Neural cell (in vitro differentiated cells): ENCODE results near the gene RNU2-63P. TPM values are rescaled to one million over a fixed set of nuclear protein-coding genes. Genes with fewer than 3 reads are reported as not detected.
"Not testable (repeated sequence)": the region's sequence is repeated elsewhere in the genome, so short reads cannot be mapped to it uniquely, and the experiment has no call there.

Experiments used
- H2AFZ ChIP-seq: fragments of 200-600, 300-800 bp; sonication (generic), shearing (Covaris generic); 2 replicates; pipeline ENCODE4 v1.6.0; 2014; ENCODE audit warnings: low read depth, mild to moderate bottlenecking, antibody characterized with exemption, low read length, moderate library complexity
- H3F3A ChIP-seq: fragments of 200-600 bp; shearing (Covaris generic); 2 replicates; pipeline ENCODE4 v1.6.1; 2016; ENCODE audit warnings: mild to moderate bottlenecking, moderate library complexity, mixed read lengths, antibody characterized with exemption, low read length; ENCODE audit not compliant: insufficient read depth, poor library complexity, severe bottlenecking
- H3K27ac ChIP-seq: fragments of 200-600, 300-800 bp; sonication (generic), shearing (Covaris generic); 2 replicates; pipeline ENCODE4 v1.5.1; 2014; ENCODE audit warnings: mild to moderate bottlenecking, low read length, moderate library complexity
- H3K27me3 ChIP-seq: fragments of 300-800, 200-600 bp; sonication (generic), shearing (Covaris generic); 2 replicates; pipeline ENCODE4 v1.6.0; 2014; ENCODE audit warnings: mild to moderate bottlenecking, low read depth, low read length, moderate library complexity; ENCODE audit not compliant: insufficient read depth
- H3K36me3 ChIP-seq: fragments of 300-800, 200-600 bp; sonication (generic), shearing (Covaris generic); 2 replicates; pipeline ENCODE4 v1.5.1; 2014; ENCODE audit warnings: mild to moderate bottlenecking, antibody characterized with exemption, low read length, moderate library complexity; ENCODE audit not compliant: insufficient read depth
- H3K4me2 ChIP-seq: fragments of 300-800, 200-600 bp; sonication (generic), shearing (Covaris generic); 2 replicates; pipeline ENCODE4 v1.6.0; 2014; ENCODE audit warnings: mild to moderate bottlenecking, low read length
- H3K4me3 ChIP-seq: fragments of 300-800, 200-600 bp; sonication (generic), shearing (Covaris generic); 2 replicates; pipeline ENCODE4 v1.5.1; 2014; ENCODE audit warnings: mild to moderate bottlenecking, low read length, moderate library complexity
- H3K79me2 ChIP-seq: fragments of 200-600 bp; shearing (Covaris generic); replicated peaks from 2 replicates; pipeline ENCODE4 v1.6.0; 2014; ENCODE audit warnings: mild to moderate bottlenecking, low read length, moderate library complexity; ENCODE audit not compliant: insufficient read depth
- H3K9ac ChIP-seq: fragments of 300-800, 200-600 bp; sonication (generic), shearing (Covaris generic); 2 replicates; pipeline ENCODE4 v1.6.1; 2016; ENCODE audit warnings: mild to moderate bottlenecking, low read length, mixed read lengths
- H3K9me2 ChIP-seq: fragments of 200-600 bp; shearing (Covaris generic); 2 replicates; pipeline ENCODE4 v1.6.1; 2016; ENCODE audit warnings: mild to moderate bottlenecking, low read length, mixed read lengths; ENCODE audit not compliant: insufficient read depth
- H3K9me3 ChIP-seq: fragments of 200-600, 300-800 bp; sonication (generic), shearing (Covaris generic); 2 replicates; pipeline ENCODE4 v1.6.1; 2016; ENCODE audit warnings: mild to moderate bottlenecking, mixed run types, low read length, moderate library complexity, mixed read lengths
- H4K20me1 ChIP-seq: fragments of 200-600 bp; shearing (Covaris generic); 2 replicates; pipeline ENCODE4 v1.6.1; 2016; ENCODE audit warnings: mild to moderate bottlenecking, mixed run types; ENCODE audit not compliant: insufficient read depth
- CTCF ChIP-seq: fragments of 450-650 bp; IDR thresholded peaks from 2 replicates; pipeline ENCODE4 v1.5.1; 2014; ENCODE audit warnings: antibody characterized with exemption, mild to moderate bottlenecking, moderate library complexity; ENCODE audit not compliant: poor library complexity, severe bottlenecking
- EP300 ChIP-seq: fragments of 450-650 bp; conservative IDR thresholded peaks from 2 replicates; pipeline ENCODE4 v1.6.1; 2014; ENCODE audit warnings: antibody characterized with exemption, mild to moderate bottlenecking, moderate library complexity; ENCODE audit not compliant: poor library complexity, severe bottlenecking
- EZH2 ChIP-seq: fragments of 200-600, 300-800 bp; shearing (Covaris generic), sonication (generic); IDR thresholded peaks from 2 replicates; pipeline ENCODE4 v1.6.1; 2014; ENCODE audit warnings: antibody characterized with exemption, low read length, borderline replicate concordance, mild to moderate bottlenecking; ENCODE audit not compliant: insufficient read depth, poor library complexity, severe bottlenecking
- MXI1 ChIP-seq: fragments of 450-650 bp; conservative IDR thresholded peaks from 2 replicates; pipeline ENCODE4 v1.6.1; 2014; ENCODE audit warnings: antibody characterized with exemption, mild to moderate bottlenecking; ENCODE audit not compliant: poor library complexity, severe bottlenecking
- POLR2AphosphoS5 ChIP-seq: IDR thresholded peaks from 2 replicates; pipeline ENCODE4 v1.6.1; 2012
- RAD21 ChIP-seq: fragments of 450-650 bp; conservative IDR thresholded peaks from 2 replicates; pipeline ENCODE4 v1.6.1; 2014; ENCODE audit warnings: antibody characterized with exemption, mild to moderate bottlenecking, moderate library complexity
- REST ChIP-seq: IDR thresholded peaks from 2 replicates; pipeline ENCODE4 v1.6.1; 2012; ENCODE audit warnings: borderline replicate concordance
- SMC3 ChIP-seq: fragments of 450-650 bp; conservative IDR thresholded peaks from 2 replicates; pipeline ENCODE4 v1.6.1; 2014; ENCODE audit warnings: antibody characterized with exemption, mild to moderate bottlenecking, moderate library complexity; ENCODE audit not compliant: poor library complexity
- TAF1 ChIP-seq: IDR thresholded peaks from 2 replicates; pipeline ENCODE4 v1.6.1; 2012; ENCODE audit warnings: low read depth
- polyA plus RNA-seq: library from polyadenylated mRNA; depleted of rRNA; stranded (reverse); fragments of >200 nt; gene quantifications from 2 replicates; pipeline ENCODE4 v1.2.3, GENCODE V29; 2014

Gene RNU2-63P
- polyA plus RNA-seq, 1 donor from 2014 or later = not detected

GRCh38 chr2:88019985-88020384, 3.6 kb upstream of the RNU2-63P start:
- Histone ChIP-seq H3F3A (no peaks in the 10 kb centered on the region), H3K36me3 (no peaks in the 10 kb centered on the region), H3K9me3 (no peaks in the 10 kb centered on the region), H4K20me1 (no peaks in the 10 kb centered on the region), H3K27me3 (no peaks in the 10 kb centered on the region), H3K4me2 (no peak overlapping the region), H3K9me2 (no peaks in the 10 kb centered on the region), H3K9ac (no peak overlapping the region), H3K27ac (no peak overlapping the region), H3K4me3 (no peak overlapping the region), H2AFZ (no peak overlapping the region), H3K79me2 (no peaks in the 10 kb centered on the region)
- TF ChIP-seq RAD21 (no peak), EZH2 (no peak), MXI1 (no peak), CTCF (no peak), TAF1 (no peak), SMC3 (no peak), REST (no peak), POLR2AphosphoS5 (no peak), EP300 (no peak)

- Histone ChIP-seq H3K4me3 (no peak overlapping the region), H3K4me2 (no peak overlapping the region), H2AFZ (no peak overlapping the region), H3F3A (no peaks in the 10 kb centered on the region), H3K27me3 (no peaks in the 10 kb centered on the region), H3K9me2 (no peaks in the 10 kb centered on the region), H3K36me3 (no peaks in the 10 kb centered on the region), H3K79me2 (no peaks in the 10 kb centered on the region), H3K9ac (no peak overlapping the region), H3K9me3 (no peaks in the 10 kb centered on the region), H4K20me1 (no peaks in the 10 kb centered on the region), H3K27ac (no peak overlapping the region)
- no peak for TF ChIP-seq MXI1
- no peak for TF ChIP-seq REST
- TF ChIP-seq TAF1 = no peak
- no peak for TF ChIP-seq RAD21
- TF ChIP-seq POLR2AphosphoS5 = no peak
- no peak for TF ChIP-seq SMC3
- TF ChIP-seq CTCF = no peak
- no peak for TF ChIP-seq EP300
- TF ChIP-seq EZH2 = no peak
Observed at GRCh38 chr2:88018909-88019308, 2.6 kb upstream of the RNU2-63P start.

- not testable (repeated sequence) for H3K27me3 ChIP-seq, H3K79me2 ChIP-seq, H4K20me1 ChIP-seq, H3K36me3 ChIP-seq, H3F3A ChIP-seq, H3K9ac ChIP-seq, H3K4me2 ChIP-seq, H3K4me3 ChIP-seq, H3K9me2 ChIP-seq, H3K9me3 ChIP-seq, H2AFZ ChIP-seq, H3K27ac ChIP-seq
Observed at GRCh38 chr2:88018077-88018805, 1.9 kb upstream of the RNU2-63P start.
